ENCODE data around the gene NCMAP.

The NCMAP gene

GRCh38 chr1:24606621-24607020, 50.7 kb downstream of the NCMAP start:
- CTCF ChIA-PET: interaction anchor here (0.6 kb wide), 1 partner anchor 190 kb away, joined by 3 read pairs; no protein-coding TSS in a partner anchor
- no peak for TF ChIP-seq CTCF (conservative IDR thresholded peaks at IDR 0.05; ENCODE audit: low read depth)
- H3K27ac ChIP-seq: no peak overlapping the region
- no peak for DNase-seq (ENCODE audit: low spot score)
- POLR2A ChIA-PET (ENCODE audit: low non-redundant PET): no interaction called here

- DNase-seq (ENCODE audit: low spot score): no peak
- ChIA-PET CTCF (interaction anchor here (0.6 kb wide), 1 partner anchor 238 kb away, joined by 3 read pairs; no protein-coding TSS in a partner anchor), POLR2A (ENCODE audit: low non-redundant PET) (no interaction called here)
- no peak overlapping the region for H3K27ac ChIP-seq
- no peak for TF ChIP-seq CTCF (conservative IDR thresholded peaks at IDR 0.05; ENCODE audit: low read depth)
Measured at GRCh38 chr1:24609949-24610517, 54.1 kb downstream of the NCMAP start.

- POLR2A ChIA-PET (ENCODE audit: low non-redundant PET): no interaction called here
- no peak overlapping the region for H3K27ac ChIP-seq
- CTCF ChIA-PET: no interaction called here
- TF ChIP-seq CTCF (conservative IDR thresholded peaks at IDR 0.05; ENCODE audit: low read depth): no peak
- DNase-seq (ENCODE audit: low spot score): no peak
Measured at GRCh38 chr1:24619376-24619775, 63.5 kb downstream of the NCMAP start.

- H3K27ac ChIP-seq: no peak overlapping the region
- DNase-seq (ENCODE audit: low spot score): no peak
- CTCF ChIA-PET: no interaction called here
- no peak for TF ChIP-seq CTCF (conservative IDR thresholded peaks at IDR 0.05; ENCODE audit: low read depth)
- POLR2A ChIA-PET (ENCODE audit: low non-redundant PET): no interaction called here
Measured at GRCh38 chr1:24620678-24621077, 64.8 kb downstream of the NCMAP start.

GRCh38 chr1:24621121-24621520, 65.2 kb downstream of the NCMAP start:
- CTCF ChIA-PET: no interaction called here
- H3K27ac ChIP-seq: no peak overlapping the region
- POLR2A ChIA-PET (ENCODE audit: low non-redundant PET): no interaction called here
- no peak for TF ChIP-seq CTCF (conservative IDR thresholded peaks at IDR 0.05; ENCODE audit: low read depth)
- no peak for DNase-seq (ENCODE audit: low spot score)

- TF ChIP-seq CTCF (conservative IDR thresholded peaks at IDR 0.05; ENCODE audit: low read depth): no peak
- no peak for DNase-seq (ENCODE audit: low spot score)
- ChIA-PET POLR2A (ENCODE audit: low non-redundant PET) (no interaction called here), CTCF (no interaction called here)
- no peak overlapping the region for H3K27ac ChIP-seq
Measured at GRCh38 chr1:24622218-24622617, 66.3 kb downstream of the NCMAP start.

GRCh38 chr1:24632832-24633175, 76.9 kb downstream of the NCMAP start:
- ChIA-PET POLR2A (ENCODE audit: low non-redundant PET) (no interaction called here), CTCF (no interaction called here)
- H3K27ac ChIP-seq: no peak overlapping the region
- DNase-seq (ENCODE audit: low spot score): no peak
- TF ChIP-seq CTCF (conservative IDR thresholded peaks at IDR 0.05; ENCODE audit: low read depth): no peak
